Transverse colon (tissue), 4 donors: Measurements from ENCODE around the gene MLLT1. TPM values are rescaled to one million over a fixed set of nuclear protein-coding genes. Genes with fewer than 3 reads are reported as not detected.

Experiments
- DNase-seq: peaks from one replicate; pipeline ENCODE4 v3.0.0-alpha.2; 2019
- H3K27ac ChIP-seq, 4 donors: fragments of 200-600 bp; sonication (generic); 2 replicates each; pipeline ENCODE4 v1.5.1; 2016 to 2018; ENCODE audit warnings: inconsistent platforms in 4 of 4
- H3K27me3 ChIP-seq: fragments of 200-600 bp; sonication (generic); 2 replicates; pipeline ENCODE4 v1.5.1; 2017; ENCODE audit warnings: inconsistent platforms
- H3K36me3 ChIP-seq, 4 donors: fragments of 200-600 bp; sonication (generic); 2 replicates each; pipeline ENCODE4 v1.5.1; 2017 to 2019; ENCODE audit warnings: inconsistent platforms in 4 of 4
- H3K4me1 ChIP-seq, 4 donors: fragments of 200-600 bp; sonication (generic); 2 replicates each; pipeline ENCODE4 v1.5.1; 2017 to 2020; ENCODE audit warnings: inconsistent platforms in 4 of 4
- H3K4me3 ChIP-seq, 4 donors: fragments of 200-600 bp; sonication (generic); 1 replicate in 1 of 4; 2 replicates in 3 of 4; pipeline versions ENCODE4 v1.5.1 to v1.6.1; 2017 to 2019; ENCODE audit warnings: inconsistent platforms in 4 of 4
- H3K9me3 ChIP-seq, 2 donors: fragments of 200-600 bp; sonication (generic); 2 replicates each; pipeline ENCODE4 v1.5.1; 2017 to 2019; ENCODE audit warnings: inconsistent platforms in 2 of 2
- EP300 ChIP-seq: sonication (generic); formaldehyde crosslinking; IDR thresholded peaks from one replicate; pipeline ENCODE4 v1.6.1; 2017; ENCODE audit warnings: antibody characterized with exemption, low read depth
- POLR2A ChIP-seq: fragments of 450-650 bp; IDR thresholded peaks from one replicate; pipeline ENCODE4 v1.6.1; 2016; ENCODE audit warnings: antibody characterized with exemption, mild to moderate bottlenecking, moderate library complexity
- POLR2AphosphoS5 ChIP-seq, 3 donors: sonication (generic); formaldehyde crosslinking; IDR thresholded peaks; one replicate each; pipeline ENCODE4 v1.6.1; 2016; ENCODE audit warnings: antibody characterized with exemption in 3 of 3
- WGBS, 2 donors: methylation state at CpG; one replicate each; pipeline ENCODE4 v1.1.5; 2018; ENCODE audit warnings: low coverage in 1 of 2; 5-methylcytosine and 5-hydroxymethylcytosine counted together
- in situ Hi-C, 4 donors: fragments of 200-750 bp; cut with MboI; loops; one replicate each; pipeline versions ENCODE4 v1.15.0 to v1.15.1; 2017; ENCODE audit warnings: low sequenced_read_pairs in 3 of 4, low pct_ligation_motif_present in 1 of 4, low pct_unique_long_range_greater_than_20kb in 1 of 4
- intact Hi-C: fragments of 100-400 bp; cut with DNase I; formaldehyde crosslinking; loops from one replicate; pipeline ENCODE4 v1.15.1; 2023; ENCODE audit warnings: low total_unique reads
- total RNA-seq, 4 donors: library from RNA; depleted of rRNA; stranded (reverse); fragments of >200 nt; gene quantifications; one replicate each; pipeline ENCODE4 v1.1.0, GENCODE V29; 2016
- TF ChIP-seq, protein P1 (sequence below), 5 experiments: fragments of 200-600 bp in 3 of 5; fragments of 450-650 bp in 2 of 5; sonication (generic) in 3 of 5; IDR thresholded peaks; 1 replicate in 2 of 5; 2 replicates in 3 of 5; pipeline ENCODE4 v1.5.1; 2016 to 2017; ENCODE audit warnings: antibody characterized with exemption in 5 of 5, inconsistent platforms in 3 of 5, mild to moderate bottlenecking in 2 of 5, moderate library complexity in 1 of 5

Gene MLLT1
- total RNA-seq, 4 donors from 2014 or later: 12.3 to 34.6 (median 19.7) TPM

DNA sequence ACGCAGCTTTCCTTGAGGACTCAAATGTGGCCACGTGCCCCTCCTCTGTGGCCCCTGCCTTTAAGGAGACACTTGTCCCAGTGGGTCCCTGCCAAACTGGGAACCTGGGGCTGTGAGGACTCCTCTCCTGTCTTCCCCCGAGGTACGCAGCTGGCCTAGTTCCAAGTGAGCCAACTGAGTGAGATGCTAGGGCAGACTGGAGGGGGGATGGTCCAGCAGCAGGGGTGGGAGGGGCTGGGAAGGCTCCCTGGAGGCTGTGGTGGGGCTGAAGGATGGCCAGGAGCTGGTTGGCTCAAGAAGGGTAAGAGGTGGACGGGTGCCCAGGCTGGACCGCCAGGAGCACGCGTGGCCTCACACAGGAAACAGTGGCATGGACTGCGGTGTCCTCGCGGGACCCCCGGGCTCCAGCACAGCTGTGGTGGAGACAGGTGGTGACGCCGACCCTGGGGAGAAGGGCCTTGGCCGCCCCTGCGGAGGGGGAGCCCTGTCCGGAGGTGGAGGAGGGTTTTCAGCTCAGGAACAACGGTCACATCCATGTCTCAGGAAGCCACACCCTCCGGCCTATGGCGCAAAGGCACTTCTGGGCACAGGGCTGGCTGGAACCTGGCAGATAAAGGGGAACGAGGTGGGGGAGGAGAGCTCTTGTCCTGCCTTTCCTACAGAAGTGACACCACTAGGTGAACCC is 45.8 kb downstream of the MLLT1 start:
- in situ Hi-C loops: no loop called here
- no peak overlapping the region for H3K4me3 ChIP-seq
- peaks cover 10 to 47% (median 37%) of the 10 kb centered on the region in 4 donors for H3K4me1 ChIP-seq

GRCh38 chr19:6233056-6233826 is 46.5 kb downstream of the MLLT1 start:
- H3K4me3 ChIP-seq: no peak overlapping the region
- no peaks in the 10 kb centered on the region for H3K36me3 ChIP-seq
- WGBS, 2 donors: 69% methylated on average over 30 of the region's 30 CpGs; no CpG with 5 or more reads in 1 of the 2 donors
- no peak for DNase-seq
- in situ Hi-C loops (no loop called here), intact Hi-C loops (no loop called here)
- peak overlapping the region; percentile 12 to 50 (median 39) for H3K27ac ChIP-seq
- TF ChIP-seq POLR2A: no peak
- TF ChIP-seq POLR2AphosphoS5 (IDR thresholded peaks at IDR 0.05): no peak
- TF ChIP-seq, protein P1, sequence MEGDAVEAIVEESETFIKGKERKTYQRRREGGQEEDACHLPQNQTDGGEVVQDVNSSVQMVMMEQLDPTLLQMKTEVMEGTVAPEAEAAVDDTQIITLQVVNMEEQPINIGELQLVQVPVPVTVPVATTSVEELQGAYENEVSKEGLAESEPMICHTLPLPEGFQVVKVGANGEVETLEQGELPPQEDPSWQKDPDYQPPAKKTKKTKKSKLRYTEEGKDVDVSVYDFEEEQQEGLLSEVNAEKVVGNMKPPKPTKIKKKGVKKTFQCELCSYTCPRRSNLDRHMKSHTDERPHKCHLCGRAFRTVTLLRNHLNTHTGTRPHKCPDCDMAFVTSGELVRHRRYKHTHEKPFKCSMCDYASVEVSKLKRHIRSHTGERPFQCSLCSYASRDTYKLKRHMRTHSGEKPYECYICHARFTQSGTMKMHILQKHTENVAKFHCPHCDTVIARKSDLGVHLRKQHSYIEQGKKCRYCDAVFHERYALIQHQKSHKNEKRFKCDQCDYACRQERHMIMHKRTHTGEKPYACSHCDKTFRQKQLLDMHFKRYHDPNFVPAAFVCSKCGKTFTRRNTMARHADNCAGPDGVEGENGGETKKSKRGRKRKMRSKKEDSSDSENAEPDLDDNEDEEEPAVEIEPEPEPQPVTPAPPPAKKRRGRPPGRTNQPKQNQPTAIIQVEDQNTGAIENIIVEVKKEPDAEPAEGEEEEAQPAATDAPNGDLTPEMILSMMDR (IDR thresholded peaks at IDR 0.05): no peak
- no peak for TF ChIP-seq EP300
- peaks cover 10 to 43% (median 35%) of the 10 kb centered on the region in 4 donors for H3K4me1 ChIP-seq
- H3K9me3 ChIP-seq: no peaks in the 10 kb centered on the region
- no peaks in the 10 kb centered on the region for H3K27me3 ChIP-seq

More for the DNA sequence above, 45.8 kb downstream of the MLLT1 start:
- no peak for DNase-seq
- H3K27ac ChIP-seq: peak overlapping the region in 3 of 4 donors; percentile 18 to 50 (median 46)
- WGBS, 2 donors: 69 to 80% methylated on average over 5 to 21 of the region's 21 CpGs
- no peaks in the 10 kb centered on the region for H3K36me3 ChIP-seq
- intact Hi-C loops: no loop called here
- TF ChIP-seq POLR2A: no peak
- no peaks in the 10 kb centered on the region for H3K27me3 ChIP-seq
- H3K9me3 ChIP-seq: no peaks in the 10 kb centered on the region

DNA sequence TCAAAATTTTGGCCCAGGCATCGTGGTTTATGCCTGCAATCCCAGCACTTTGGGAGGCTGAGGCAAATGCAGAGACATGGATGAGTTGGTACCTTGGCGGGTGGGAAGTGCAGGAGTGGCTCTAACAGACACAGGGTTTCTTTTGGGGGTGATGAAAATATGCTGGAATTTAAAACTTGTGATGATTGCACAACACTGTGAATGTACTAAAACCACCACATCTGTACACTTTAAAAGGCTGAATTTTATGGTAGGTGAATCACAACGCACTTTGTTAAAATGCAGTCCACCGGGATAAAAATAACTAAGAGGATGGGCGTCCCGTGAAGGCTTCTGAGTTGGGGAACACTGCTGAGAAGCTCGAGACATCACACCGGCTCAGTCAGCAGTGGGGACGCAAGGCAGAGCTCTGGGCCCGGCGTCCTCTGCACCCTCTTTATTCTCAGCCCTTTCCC is 47.1 kb downstream of the MLLT1 start:
- peak overlapping the region; percentile 8 to 50 (median 22) for H3K27ac ChIP-seq
- no peaks in the 10 kb centered on the region for H3K9me3 ChIP-seq
- in situ Hi-C loops: no loop called here
- H3K36me3 ChIP-seq: no peaks in the 10 kb centered on the region
- H3K4me3 ChIP-seq: no peak overlapping the region
- intact Hi-C loops: no loop called here
- H3K4me1 ChIP-seq: peaks cover 10 to 43% (median 35%) of the 10 kb centered on the region in 4 donors
- TF ChIP-seq POLR2A: no peak
- TF ChIP-seq EP300: no peak
- TF ChIP-seq, protein P1 (IDR thresholded peaks at IDR 0.05): no peak
- TF ChIP-seq POLR2AphosphoS5 (IDR thresholded peaks at IDR 0.05): peak in 1 of 3 donors; percentile 15
- no peak for DNase-seq
- no peaks in the 10 kb centered on the region for H3K27me3 ChIP-seq
- 66 to 74% methylated on average over 6 to 11 of the region's 11 CpGs for WGBS, 2 donors

GRCh38 chr19:6230991-6231448 is 48.8 kb downstream of the MLLT1 start:
- no peaks in the 10 kb centered on the region for H3K9me3 ChIP-seq
- no peaks in the 10 kb centered on the region for H3K27me3 ChIP-seq
- peaks cover 10 to 35% (median 24%) of the 10 kb centered on the region in 4 donors for H3K4me1 ChIP-seq
- H3K36me3 ChIP-seq: peaks cover 0 to 8% (median 3%) of the 10 kb centered on the region in 4 donors
- 87 to 92% methylated on average over 6 to 17 of the region's 17 CpGs for WGBS, 2 donors
- H3K4me3 ChIP-seq: no peak overlapping the region
- no peak for DNase-seq
- in situ Hi-C loops: no loop called here
- TF ChIP-seq POLR2AphosphoS5 (IDR thresholded peaks at IDR 0.05) (no peak), POLR2A (no peak), EP300 (no peak)
- TF ChIP-seq, protein P1 (IDR thresholded peaks at IDR 0.05): no peak
- intact Hi-C loops: no loop called here
- no peak overlapping the region for H3K27ac ChIP-seq
